Measurements from ENCODE around the gene IMP3. TPM values are rescaled to one million over a fixed set of nuclear protein-coding genes. Genes with fewer than 3 reads are reported as not detected.

IMP3 gene
- total and polyA plus RNA-seq, 4 donors: 45.2 to 94.8 (median 69.6) TPM

GRCh38 chr15:75649848-75650247 lies 9.8 kb upstream of the IMP3 start:
- Histone ChIP-seq H3K27me3 (ENCODE audit: control insufficient read depth in 4 of 4, insufficient read depth in 4 of 4, low read length in 3 of 4) (no peaks in the 10 kb centered on the region), H3K9ac (ENCODE audit: low read depth in 1 of 2, low read length in 2 of 2) (no peak overlapping the region), H3K4me1 (ENCODE audit: control insufficient read depth in 4 of 4, insufficient read depth in 4 of 4, low read length in 3 of 4) (peaks cover 20 to 66% (median 46%) of the 10 kb centered on the region in 4 donors), H3K9me3 (ENCODE audit: control insufficient read depth in 4 of 4, low read length in 3 of 4) (no peaks in the 10 kb centered on the region), H3K4me3 (ENCODE audit: low read depth in 1 of 3, low read length in 3 of 3) (no peak overlapping the region), H3K27ac (ENCODE audit: low read depth in 1 of 2, low read length in 2 of 2) (no peak overlapping the region), H3K36me3 (ENCODE audit: control insufficient read depth in 4 of 4, insufficient read depth in 3 of 4, low read depth in 1 of 4, low read length in 3 of 4) (peaks cover 0 to 3% (median 1%) of the 10 kb centered on the region in 4 donors)
- no peak for TF ChIP-seq FOXA1 (IDR thresholded peaks at IDR 0.05)
- no peak for TF ChIP-seq HNF4A (conservative IDR thresholded peaks at IDR 0.05)
- TF ChIP-seq RAD21 (IDR thresholded peaks at IDR 0.05): no peak
- TF ChIP-seq MAX (IDR thresholded peaks at IDR 0.05): no peak
- no peak for TF ChIP-seq JUND (IDR thresholded peaks at IDR 0.05)
- 96% methylated on average over 18 of the region's 18 CpGs for WGBS
- DNase-seq (ENCODE audit: low spot score): no peak

- Histone ChIP-seq H3K27me3 (ENCODE audit: control insufficient read depth in 4 of 4, insufficient read depth in 4 of 4, low read length in 3 of 4) (no peaks in the 10 kb centered on the region), H3K4me1 (ENCODE audit: control insufficient read depth in 4 of 4, insufficient read depth in 4 of 4, low read length in 3 of 4) (peaks cover 20 to 59% (median 46%) of the 10 kb centered on the region in 4 donors), H3K9me3 (ENCODE audit: control insufficient read depth in 4 of 4, low read length in 3 of 4) (no peaks in the 10 kb centered on the region), H3K9ac (ENCODE audit: low read depth in 1 of 2, low read length in 2 of 2) (no peak overlapping the region), H3K27ac (ENCODE audit: low read depth in 1 of 2, low read length in 2 of 2) (peak overlapping the region; percentile 96 to 99), H3K36me3 (ENCODE audit: control insufficient read depth in 4 of 4, insufficient read depth in 3 of 4, low read depth in 1 of 4, low read length in 3 of 4) (peaks cover 0 to 3% (median 1%) of the 10 kb centered on the region in 4 donors), H3K4me3 (ENCODE audit: low read depth in 1 of 3, low read length in 3 of 3) (peak overlapping the region; percentile 81 to 91 (median 91))
- TF ChIP-seq SP1 (IDR thresholded peaks at IDR 0.05): no peak
- no peak for TF ChIP-seq GABPA (IDR thresholded peaks at IDR 0.05 in 1 of 2, conservative IDR thresholded peaks at IDR 0.05 in 1 of 2)
- TF ChIP-seq CTCF (IDR thresholded peaks at IDR 0.05; ENCODE audit: low read depth, low read length, missing input control): no peak
- TF ChIP-seq FOXA1 (IDR thresholded peaks at IDR 0.05): no peak
- WGBS: 86% methylated on average over 19 of the region's 19 CpGs
- no peak for DNase-seq (ENCODE audit: low spot score)
Observed at GRCh38 chr15:75649045-75649761, 9.2 kb upstream of the IMP3 start.

GRCh38 chr15:75648156-75649000 lies 8.4 kb upstream of the IMP3 start:
- H3K27ac ChIP-seq (ENCODE audit: low read depth in 1 of 2, low read length in 2 of 2): peak overlapping the region; percentile 96 to 99
- H3K4me3 ChIP-seq (ENCODE audit: low read depth in 1 of 3, low read length in 3 of 3): peak overlapping the region; percentile 81 to 91 (median 91)
- no peaks in the 10 kb centered on the region for H3K27me3 ChIP-seq (ENCODE audit: control insufficient read depth in 4 of 4, insufficient read depth in 4 of 4, low read length in 3 of 4)
- DNase-seq (ENCODE audit: low spot score): peak; percentile 54
- peaks cover 0 to 3% (median 1%) of the 10 kb centered on the region in 4 donors for H3K36me3 ChIP-seq (ENCODE audit: control insufficient read depth in 4 of 4, insufficient read depth in 3 of 4, low read depth in 1 of 4, low read length in 3 of 4)
- peaks cover 20 to 56% (median 46%) of the 10 kb centered on the region in 4 donors for H3K4me1 ChIP-seq (ENCODE audit: control insufficient read depth in 4 of 4, insufficient read depth in 4 of 4, low read length in 3 of 4)
- 5% methylated on average over 34 of the region's 34 CpGs for WGBS
- H3K9me3 ChIP-seq (ENCODE audit: control insufficient read depth in 4 of 4, low read length in 3 of 4): no peaks in the 10 kb centered on the region
- peak overlapping the region; percentile 55 to 61 for H3K9ac ChIP-seq (ENCODE audit: low read depth in 1 of 2, low read length in 2 of 2)
- no peak for TF ChIP-seq HNF4G (IDR thresholded peaks at IDR 0.05)
- no peak for TF ChIP-seq RXRA (IDR thresholded peaks at IDR 0.05)
- TF ChIP-seq YY1 (IDR thresholded peaks at IDR 0.05): peak; percentile 8
- peak; percentile 44 for TF ChIP-seq TAF1 (conservative IDR thresholded peaks at IDR 0.05)
